ENCODE results near the gene MCTP2.
A peak's percentile ranks its signal among the peaks of the same experiment; 100 is the strongest.

Gene MCTP2

DNA sequence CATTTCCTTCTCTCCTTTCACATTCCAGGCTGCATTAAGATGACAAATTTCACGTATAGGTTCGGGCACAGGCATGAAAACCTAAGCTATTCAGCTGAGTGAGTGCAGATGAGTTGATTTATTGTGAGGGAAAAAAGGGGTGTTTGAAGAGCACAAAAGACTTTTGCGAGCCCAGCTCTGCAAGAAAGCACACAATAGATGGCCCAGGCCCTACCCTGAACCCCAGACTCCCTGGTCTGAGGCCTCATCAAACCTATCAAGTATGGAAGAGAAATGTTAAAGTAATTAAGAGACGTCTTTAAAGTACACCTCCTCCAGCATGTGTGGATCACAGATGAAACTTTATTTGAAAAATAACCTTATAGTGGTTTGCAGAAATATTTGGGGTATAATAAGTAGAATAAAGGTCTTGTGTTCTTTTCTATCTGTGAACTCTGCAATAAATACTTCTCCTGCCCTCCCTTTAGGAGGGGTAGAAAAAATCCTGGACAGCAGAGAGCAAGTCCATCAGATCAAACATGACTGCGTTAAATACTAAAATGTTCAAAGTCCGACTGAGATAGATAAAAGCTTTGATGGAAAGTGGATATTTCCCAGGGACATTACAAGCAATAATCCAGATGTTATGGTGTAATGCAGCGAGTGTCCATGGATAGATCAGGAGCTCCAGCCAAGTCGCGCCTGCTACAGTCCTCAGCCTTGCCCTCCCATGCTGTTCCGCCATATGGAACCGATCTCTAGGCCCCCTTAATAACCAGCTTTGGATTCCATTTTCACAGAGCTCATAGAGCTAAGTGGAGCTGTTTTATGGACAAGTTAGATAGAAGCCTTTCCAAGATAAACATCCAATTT, 121.5 kb downstream of the MCTP2 start:
- no peak for DNase-seq (ENCODE audit: low spot score)

GRCh38 chr15:94353488-94353820, 122.1 kb downstream of the MCTP2 start:
- no peak for DNase-seq (ENCODE audit: low spot score)

DNA sequence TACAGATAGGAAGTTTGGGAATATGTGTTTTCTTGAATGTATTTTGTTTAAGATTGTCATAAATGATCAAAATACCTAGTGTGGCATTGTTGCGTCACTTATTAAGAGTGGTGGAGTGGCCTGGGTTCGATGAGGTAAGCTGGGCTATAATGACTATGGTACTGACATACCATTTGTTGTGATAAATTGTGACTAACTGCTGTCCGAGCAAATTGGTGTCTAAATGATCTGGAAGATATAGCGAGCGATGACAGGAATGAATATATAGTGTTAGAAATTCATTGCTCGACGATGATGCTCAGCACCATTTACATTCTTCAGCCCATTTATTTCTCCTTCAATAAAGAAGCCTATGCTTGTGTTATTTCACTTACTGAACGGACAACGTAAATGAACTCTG, 123.3 kb downstream of the MCTP2 start:
- DNase-seq (ENCODE audit: low spot score): no peak

GRCh38 chr15:94359716-94360115, 128.4 kb downstream of the MCTP2 start:
- DNase-seq (ENCODE audit: low spot score): no peak

DNA sequence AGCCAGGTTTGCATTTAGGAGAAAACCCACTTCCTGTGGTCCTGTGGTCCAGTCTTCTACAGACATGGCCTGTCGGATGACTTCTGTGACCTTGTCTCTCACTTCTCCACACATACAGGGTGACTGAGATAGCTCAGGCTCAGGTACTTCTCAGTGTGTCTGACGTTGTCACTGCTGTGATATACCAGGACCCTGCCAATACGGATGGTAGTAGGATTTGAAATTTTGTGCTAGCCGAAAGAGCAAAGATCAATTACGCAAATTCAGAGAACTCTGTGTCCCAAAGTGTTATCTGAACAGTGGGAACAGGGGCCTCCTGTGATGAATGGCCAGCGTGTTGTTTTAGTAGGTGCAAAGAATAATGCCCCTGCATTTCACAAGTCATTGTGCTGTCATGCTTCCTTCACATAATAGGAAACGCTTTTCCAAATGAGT, 128.9 kb downstream of the MCTP2 start:
- no peak for DNase-seq (ENCODE audit: low spot score)

DNA sequence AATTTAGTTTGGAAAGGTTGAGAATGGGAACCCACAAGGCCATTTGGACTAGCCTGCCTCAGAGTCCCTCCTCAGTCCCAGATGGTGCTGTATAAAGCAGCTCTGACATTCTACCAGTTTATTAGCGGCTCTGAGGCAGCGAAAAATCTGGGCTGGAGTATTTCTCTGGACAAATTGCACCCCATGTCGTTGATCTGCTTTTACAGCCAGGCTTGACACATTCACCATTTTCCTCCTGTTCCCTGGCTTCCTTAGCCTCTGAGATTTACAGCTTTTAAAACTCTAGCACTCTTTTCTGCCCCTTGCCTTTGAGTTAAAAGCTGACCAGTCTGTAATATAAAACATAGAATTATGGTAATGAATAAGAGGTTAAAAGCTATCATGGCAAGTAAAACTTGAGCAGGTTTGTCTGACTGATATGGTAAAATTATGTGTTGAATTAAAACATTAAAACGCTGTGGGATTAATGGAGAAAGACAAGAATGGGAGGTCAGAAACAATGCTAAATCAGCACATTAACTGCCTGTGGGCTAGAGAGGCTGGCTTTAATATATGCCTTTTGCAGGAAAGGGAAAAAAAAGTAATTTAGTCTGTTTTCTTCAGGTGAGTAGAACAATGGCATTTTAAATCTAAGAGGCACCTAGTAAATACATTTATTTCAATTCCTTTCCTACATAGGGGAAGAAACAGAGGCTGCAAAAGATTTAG, 131.2 kb downstream of the MCTP2 start:
- DNase-seq (ENCODE audit: low spot score): no peak

DNA sequence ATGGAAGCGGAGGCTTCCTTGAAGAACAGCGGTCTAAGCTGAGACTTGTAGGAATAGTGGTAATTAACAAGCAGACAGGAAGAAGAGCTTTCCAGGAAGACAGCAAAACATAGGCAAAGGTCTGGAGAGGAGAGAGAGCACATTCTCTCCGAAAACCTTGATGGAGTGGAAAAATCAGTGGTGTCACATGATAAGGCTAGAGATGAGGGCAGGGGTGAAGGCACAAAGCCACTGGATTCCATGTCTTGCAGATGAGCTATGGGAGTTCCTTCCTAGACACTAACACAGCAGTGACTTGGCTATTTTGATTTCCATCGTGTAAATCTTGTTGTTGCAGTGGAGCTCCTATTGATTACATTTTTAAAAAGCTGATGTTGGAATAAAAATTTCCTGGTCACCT, 132.0 kb downstream of the MCTP2 start:
- DNase-seq (ENCODE audit: low spot score): no peak

DNA sequence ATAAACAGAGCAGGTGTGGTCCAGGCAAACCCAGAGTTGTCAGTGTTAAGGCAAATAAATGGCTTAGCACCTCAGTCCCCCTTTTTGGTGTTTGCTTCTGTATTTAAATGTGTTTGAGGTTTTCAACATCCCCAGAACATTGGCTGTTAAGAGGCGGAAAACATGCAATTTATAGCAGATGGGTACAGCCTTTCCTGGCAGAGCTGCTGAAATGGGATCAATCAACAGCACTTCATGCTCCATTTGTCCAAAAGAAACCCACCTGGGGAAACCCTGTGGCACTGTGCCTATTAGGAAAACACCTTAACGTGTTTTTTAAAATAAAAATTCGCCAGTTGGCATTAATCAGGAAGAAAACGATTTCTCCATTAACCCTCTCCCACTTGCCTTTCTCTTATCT, 135.4 kb downstream of the MCTP2 start:
- no peak for DNase-seq (ENCODE audit: low spot score)

DNA sequence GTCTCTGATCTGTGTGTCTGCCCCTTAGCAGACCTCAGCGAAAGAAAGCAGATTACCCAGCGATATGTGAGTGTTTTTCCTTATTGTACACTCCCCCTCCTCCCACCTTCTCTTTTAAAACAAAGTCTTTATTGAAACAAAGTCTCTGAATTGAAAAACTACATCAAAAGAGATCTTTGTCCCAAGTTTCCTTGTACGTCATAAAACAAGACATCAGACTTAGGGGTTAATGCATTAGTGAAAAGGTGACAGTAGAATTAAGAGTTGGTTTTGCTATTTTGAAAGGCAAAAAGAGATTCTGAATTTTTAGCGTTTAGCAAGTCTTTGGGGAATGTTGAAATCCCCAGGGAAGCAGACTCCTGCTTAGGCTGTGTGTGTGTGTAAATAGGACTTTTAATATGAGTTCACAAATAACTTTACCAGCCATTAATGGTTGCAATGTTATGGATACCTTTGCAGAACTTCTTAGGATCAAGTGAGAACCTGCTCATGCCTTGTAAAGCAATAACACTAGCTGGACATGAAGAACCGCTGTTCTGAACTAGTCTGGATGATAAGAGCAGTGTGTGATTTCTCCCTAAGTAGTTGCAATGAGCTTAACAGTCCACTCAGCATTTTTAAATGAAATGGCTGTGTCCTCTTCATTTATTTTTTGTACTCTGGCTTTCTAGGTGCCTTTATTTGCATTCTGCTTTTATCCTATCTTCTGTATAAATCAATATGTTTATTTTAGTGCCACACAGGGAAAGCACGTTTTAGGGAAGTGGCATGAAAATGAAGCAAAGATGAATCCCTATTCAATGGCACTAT, 136.6 kb downstream of the MCTP2 start:
- no peak for DNase-seq (ENCODE audit: low spot score)

DNA sequence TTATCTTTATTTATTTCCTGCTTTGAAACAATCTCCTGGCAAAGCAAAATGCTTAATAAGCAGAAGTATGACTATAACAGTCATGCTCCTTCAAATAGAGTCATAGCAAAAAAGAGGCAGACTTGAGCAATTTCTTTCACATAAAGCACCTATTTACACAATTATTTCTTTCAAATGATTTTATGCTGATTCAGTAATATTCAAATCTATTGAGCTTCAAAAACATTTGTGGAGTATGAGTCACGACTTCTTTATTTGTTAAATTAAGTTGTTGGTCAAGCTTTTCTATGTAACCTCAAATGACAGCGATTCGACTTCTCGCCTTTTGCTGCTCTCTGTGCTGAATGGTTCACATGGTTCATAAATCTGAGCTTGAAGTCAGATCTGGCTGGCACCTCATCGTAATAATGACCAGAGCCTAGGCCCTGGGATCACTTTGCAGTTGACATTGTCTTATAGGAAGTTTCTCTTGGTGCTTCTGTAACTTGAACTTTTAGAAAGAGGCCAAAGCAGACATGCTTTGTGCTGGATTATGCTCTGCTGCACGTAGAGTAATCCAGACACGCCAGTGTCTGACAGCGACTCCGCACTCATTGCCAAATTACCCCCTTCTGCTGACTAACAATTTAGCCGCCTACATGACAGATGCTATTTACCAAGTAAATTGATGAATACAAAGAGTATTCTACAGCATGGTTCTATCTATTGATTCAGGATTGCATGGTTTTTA, 139.0 kb downstream of the MCTP2 start:
- no peak for DNase-seq (ENCODE audit: low spot score)

- DNase-seq (ENCODE audit: low spot score): no peak
These were observed 139.6 kb downstream of the MCTP2 start for GRCh38 chr15:94370936-94371285.

DNA sequence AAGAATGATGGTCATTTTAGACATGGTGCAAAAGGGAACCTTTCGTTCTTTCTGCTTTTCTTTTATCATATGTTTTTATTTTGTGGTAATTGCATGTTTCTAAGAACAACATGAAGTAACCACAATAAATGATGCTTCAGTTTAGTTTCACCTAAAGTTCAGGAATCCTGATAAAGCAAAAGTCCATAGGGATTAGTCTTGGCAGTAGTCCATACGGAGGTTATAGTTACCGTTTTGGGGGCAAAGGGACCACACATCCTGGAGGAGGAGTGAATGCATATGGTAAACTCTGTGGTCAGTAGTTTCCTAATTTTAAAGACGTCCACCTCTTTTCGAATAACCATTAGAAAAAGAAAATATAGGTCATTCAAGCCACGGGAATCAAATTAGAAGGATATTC, 141.5 kb downstream of the MCTP2 start:
- DNase-seq (ENCODE audit: low spot score): no peak

DNA sequence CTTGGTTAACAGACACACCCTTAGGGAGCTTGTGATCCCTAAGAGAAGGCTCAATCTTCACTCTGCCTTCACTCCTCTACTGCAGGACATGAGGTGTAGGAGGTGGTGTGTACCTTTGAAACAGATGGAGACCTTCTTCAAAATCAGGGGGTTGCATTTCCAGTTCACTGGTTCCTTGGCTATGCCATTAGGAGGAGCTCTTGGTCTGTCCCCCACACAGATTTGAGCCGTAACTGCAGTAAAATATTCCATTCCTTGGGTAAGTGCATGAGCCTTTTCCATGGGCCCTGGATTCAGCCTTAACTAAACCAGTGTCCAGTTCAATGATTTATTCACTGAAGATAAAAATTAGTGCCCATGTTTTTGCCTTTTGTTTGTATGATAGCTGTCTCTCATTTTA, 144.6 kb downstream of the MCTP2 start:
- DNase-seq (ENCODE audit: low spot score): no peak

DNA sequence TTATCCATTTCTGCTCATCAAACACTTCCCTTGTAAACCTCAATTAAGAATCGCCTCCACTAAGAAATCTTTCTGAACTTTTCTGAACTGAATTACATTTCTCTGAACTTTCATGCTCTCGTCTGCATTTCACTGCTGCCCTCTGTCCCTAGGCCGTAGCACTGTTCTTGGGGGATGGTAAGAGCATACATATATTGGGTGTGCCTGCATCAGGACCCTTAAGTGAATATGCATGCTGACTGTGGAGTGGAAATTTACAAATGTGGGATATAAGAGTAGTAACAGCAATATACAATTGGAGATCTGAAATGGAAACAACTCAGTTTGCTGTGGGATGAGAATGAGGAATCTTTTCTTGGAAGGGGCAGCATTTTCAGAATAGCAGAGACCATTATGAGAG, 148.6 kb downstream of the MCTP2 start:
- DNase-seq (ENCODE audit: low spot score): no peak

- no peak for DNase-seq (ENCODE audit: low spot score)
These were observed 149.4 kb downstream of the MCTP2 start for GRCh38 chr15:94380798-94381197.

DNA sequence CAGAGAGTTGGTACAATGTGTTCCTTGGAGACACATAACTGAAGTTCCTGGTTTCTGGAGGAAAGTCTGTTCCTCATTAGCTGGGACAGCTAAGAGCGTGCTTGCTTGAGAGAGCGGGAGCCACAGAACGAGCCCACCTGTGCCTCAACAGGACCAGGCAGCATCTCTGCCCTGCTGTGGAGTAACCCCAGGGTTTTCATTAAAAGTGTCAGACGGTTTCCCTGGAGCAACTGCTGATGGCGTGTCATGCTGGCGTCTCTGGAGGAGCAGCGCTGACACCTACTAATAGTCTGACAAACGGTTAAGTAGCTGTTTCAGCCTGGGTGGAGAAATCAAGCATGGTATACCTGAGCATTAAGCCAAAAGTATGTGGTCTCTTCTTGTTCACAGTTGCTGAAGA, 150.0 kb downstream of the MCTP2 start:
- no peak for DNase-seq (ENCODE audit: low spot score)

- no peak for DNase-seq (ENCODE audit: low spot score)
These were observed 151.7 kb downstream of the MCTP2 start for GRCh38 chr15:94383041-94383440.

DNA sequence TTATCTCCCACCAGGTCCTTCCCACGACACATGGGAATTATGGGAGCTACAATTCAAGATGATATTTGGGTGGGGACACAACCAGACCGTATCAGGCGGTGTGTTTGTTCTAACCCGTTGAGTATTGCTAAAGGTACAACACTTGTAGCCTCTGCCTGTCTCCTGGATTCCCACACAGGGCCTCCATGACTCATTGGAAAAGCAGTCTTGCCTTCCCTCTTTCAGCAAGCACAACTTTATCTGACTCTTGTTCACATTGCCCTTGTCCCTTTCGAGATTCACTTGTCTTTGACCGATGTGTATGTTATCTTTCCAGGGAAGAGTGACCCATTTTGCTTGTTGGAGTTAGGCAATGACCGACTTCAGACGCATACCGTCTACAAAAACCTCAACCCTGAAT, 152.3 kb downstream of the MCTP2 start:
- DNase-seq (ENCODE audit: low spot score): peak; percentile 52

GRCh38 chr15:94385441-94385840, 154.1 kb downstream of the MCTP2 start:
- DNase-seq (ENCODE audit: low spot score): no peak

DNA sequence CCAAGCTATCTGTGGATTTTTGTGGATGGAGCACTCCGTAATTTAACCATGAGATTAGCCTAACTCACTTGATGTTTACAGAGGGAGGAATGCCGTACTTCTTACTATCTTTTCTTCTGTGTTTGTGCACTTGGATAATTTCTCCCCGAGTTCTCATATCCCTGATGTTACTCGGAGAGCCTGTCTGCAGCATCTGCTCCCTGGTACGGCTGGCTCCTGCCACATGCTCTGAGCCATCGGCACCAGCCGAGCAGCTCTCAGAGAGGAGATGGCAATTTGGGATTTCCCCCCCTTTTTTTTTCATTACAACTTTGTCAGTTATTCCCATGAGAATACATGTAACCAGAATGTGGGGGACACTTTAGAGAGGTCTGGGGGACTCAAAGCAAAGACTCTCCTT, 155.0 kb downstream of the MCTP2 start:
- DNase-seq (ENCODE audit: low spot score): no peak

DNA sequence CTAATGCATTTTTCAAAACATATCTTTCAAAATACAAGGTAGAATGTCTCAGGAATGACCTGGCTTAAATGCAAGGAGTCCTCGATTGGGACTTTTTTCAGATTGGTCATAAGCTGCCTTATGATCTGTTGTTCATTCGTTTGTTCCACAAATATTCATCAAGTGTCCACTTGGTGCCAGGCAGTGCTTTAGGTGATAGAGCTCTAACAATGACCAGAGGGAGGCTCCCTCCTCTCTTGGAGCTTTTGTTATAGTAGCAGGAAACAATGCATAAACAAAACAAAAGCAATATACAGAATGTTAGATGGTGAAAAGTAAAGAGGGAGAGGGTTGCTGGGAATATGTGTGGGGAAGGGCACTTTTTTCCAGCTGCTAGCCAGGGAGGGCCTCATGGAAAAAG, 156.1 kb downstream of the MCTP2 start:
- DNase-seq (ENCODE audit: low spot score): no peak

DNA sequence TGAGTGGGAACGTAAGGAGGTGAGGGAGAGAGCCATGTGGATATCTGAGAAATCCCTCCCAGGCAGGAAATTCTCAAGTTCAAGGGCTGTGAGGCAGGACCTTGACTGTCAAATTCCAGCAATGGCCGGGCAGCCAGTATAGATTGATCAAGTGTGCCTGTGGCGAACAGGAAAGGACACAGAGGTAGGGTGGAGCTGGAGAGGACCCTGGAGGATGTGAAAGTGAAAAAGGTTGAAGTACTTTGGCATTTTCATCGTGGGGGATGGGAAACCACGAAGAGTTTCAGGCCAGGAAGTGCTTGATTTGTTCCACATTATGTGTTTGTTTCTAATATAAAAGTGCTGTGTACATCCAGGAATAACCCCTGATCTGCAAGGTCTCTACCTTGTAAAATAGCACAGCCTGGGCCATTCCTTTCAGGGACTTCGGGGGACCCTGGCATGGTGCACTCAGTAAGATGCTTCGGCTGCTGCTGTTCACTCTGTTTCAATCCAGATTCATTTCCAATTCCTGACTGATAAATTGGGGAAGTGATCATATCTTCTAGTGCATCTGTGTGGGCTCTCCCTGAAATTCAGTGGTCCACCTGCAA, 156.6 kb downstream of the MCTP2 start:
- peak; percentile 6 for DNase-seq (ENCODE audit: low spot score)
